Cardiac septum (tissue), 1 donor: Measurements from ENCODE around the gene BAIAP3. TPM values are rescaled to one million over a fixed set of nuclear protein-coding genes. Genes with fewer than 3 reads are reported as not detected.

Experiments used
- DNase-seq: peaks from one replicate; pipeline ENCODE4 v3.0.0-alpha.2; 2020; ENCODE audit warnings: low spot score
- intact Hi-C: fragments of 100-400 bp; cut with DNase I; formaldehyde crosslinking; loops from one replicate; pipeline ENCODE4 v1.14.0; 2022
- total RNA-seq: library from RNA; stranded (reverse); fragmentation: NEBNext Ultra II Directional; extraction: Animal tissue kit (Norgen Biotek cat#: 25700); gene quantifications from one replicate; pipeline ENCODE4 v1.2.1, GENCODE V29; 2021
- donor health status: DM: no; HTN: no; CAD: no.

Gene BAIAP3
- total RNA-seq, 1 donor from 2014 or later: 3.8 TPM

DNA sequence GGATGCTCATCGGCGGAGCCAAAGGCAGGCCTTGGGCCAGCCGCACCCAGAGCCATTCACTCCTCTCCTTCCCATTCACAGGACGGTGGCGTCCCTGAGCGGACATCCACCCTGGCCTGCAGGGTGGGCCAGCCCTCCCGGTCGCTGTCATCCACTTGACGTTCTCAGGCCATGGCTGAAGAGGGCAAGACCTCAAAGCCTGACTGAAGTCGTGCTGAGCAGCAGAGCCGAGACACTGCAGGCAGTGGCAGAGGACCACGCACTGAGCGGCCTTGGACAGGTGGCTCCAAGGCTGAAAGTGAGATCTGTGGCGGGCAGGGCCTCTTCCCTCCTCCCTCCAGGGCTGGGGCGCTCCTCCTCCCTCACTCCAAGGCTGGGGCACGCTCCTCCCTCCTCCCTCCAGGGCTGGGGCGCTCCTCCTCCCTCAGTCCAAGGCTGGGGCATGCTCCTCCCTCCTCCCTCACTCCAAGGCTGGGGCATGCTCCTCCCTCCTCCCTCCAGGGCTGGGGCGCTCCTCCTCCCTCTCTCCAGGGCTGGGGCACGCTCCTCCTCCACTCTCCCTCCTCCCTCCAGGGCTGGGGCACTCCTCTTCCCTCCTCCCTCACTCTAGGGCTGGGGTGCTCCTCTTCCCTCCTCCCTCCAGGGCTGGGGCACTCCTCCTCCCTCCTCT, 42.4 kb downstream of the BAIAP3 start:
- intact Hi-C loops: no loop called here
- no peak for DNase-seq

DNA sequence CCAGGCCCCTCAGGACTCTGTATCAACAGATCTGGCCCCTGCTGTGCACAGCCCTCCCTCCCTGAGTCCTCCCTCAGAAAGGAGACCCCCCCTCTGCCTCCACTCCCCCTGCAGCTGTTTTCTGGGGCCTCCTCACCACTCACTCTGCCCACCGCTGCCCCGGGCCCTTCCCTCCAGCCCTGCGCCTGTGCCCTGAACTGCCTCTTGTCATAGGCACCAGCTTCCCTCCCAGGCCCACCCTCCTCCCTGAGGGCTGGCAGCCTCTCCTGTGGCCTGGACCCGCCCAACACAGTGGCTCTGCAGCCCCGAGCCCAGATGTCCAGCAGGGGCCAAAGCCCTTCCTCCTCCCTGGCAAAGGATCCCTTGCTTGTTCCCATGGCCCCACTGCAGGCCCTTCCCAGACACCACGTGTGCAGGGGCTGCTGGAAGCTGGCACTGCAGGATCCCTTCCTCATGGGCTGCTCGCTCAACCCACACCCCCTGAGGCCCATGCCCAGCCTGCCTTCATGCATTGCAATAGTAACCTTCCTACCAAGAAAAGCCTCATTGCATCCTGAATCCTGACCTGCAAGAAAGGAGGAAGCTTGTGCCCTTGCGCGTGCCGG, 44.1 kb downstream of the BAIAP3 start:
- intact Hi-C loops: no loop called here
- no peak for DNase-seq

DNA sequence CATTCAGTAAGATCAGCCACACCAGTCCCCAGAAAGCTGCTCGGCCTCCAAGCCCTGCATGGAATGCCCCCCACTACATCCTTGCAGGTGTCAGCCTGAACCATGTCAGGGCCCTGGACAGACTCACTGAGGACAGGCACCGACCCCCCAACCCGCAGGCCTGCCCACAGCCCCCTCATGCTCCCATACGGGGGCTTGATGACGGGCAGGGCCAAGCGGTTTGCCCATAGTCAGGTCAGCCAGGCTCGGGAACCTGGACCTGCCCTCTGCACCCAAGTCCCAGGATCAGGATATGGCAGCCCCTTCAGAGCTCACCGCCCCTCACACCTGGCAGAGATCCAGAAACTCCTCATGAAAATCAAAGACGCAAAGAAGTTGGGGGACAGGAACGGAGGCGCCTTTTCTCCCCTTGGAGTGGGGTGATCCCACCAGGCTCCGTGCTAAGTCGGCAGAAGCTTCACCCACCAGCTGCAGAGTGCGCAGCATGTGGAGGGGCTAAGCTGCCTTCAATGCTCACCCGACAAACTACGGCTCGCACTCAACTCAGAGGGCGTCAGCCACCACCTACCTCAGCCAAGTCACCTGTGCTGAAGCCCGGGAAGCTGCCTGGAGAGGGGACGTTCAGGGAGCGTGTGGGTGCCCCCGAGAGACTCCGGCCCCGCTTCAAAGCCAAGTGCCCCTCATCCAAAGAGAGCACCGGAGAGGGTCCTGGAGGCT, 44.8 kb downstream of the BAIAP3 start:
- intact Hi-C loops: no loop called here
- no peak for DNase-seq

DNA sequence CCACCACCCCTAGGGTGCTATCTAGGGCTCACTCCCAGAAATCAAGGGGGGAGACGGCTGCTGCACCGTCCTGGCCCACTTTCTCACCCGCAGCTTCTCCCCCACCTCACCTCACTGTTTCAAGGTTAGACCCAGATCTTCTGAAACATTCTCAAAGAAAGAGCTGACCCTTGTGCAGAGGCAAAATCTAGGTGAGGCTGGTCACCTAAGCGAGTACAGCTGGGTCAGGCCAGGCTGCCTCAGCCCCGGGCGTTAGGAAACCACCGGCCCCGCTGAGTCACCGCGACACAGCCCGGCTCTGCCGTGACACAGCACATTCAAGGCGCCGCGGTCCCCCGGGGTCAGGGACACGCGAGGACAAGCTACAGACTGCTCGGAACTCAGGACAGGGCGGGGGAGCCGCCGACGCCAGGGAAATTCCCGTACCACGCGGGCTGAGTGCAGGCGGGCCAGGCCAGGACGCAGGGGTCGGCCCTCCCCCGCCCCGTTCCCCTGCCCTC, 45.4 kb downstream of the BAIAP3 start:
- peak; percentile 91 for DNase-seq
- intact Hi-C loops: no loop called here

DNA sequence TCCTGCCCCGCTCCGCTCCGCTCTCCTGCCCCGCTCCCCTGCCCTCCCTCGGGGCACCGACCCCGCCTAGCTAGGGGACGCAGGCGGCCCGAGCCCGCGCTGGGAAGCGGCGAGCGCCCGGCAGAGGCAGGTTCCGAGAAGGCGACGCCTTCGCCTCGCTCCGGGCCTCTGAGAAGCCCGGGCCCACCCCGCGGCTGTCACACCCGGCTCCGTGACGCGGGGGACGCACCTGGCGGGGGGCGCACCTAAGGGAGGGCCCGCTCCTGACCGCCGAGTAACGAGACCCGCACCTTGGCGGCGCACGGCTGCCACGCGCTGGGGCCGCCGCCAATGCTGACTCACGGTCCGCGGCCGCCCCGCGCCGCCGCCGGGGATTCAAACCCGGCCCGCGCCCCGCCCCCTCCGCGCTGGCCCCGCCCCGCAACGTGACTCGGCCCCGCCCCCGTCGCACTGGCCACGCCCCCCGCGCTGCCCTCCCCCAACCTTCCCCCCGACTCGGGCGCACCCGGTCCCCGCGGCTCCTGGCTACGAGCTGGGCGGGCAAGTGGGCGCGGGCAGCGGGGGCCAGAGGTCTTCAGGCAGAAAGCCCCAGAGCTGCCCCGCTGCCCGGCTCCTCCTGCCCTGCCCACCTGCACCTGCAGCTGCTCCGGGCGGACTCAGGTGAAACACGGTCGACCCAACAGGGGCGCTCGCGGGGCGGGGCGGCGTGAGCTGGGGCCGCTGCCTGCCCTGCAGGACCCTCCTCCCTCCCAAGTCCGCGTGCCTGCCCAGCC, 46.0 kb downstream of the BAIAP3 start:
- intact Hi-C loops: no loop called here
- DNase-seq: peak; percentile 82

DNA sequence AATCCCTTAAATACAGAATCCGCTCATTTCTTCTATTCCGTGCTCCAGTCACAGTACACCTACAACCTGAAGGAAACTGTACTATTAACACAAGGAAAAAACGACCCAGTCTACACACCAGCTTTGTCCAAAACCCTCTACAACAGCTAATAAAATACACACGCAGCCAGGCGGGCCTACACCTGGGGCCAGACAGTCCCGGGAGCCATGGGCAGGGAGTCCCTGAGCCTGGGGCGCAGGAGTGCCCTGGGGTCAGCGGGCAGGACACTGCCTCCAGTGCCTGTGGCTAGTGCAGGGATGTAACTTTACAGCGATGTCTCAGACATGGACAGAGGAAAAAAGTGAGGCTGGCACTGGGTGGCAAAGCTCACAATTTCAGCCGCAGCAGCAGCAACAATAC, 46.8 kb downstream of the BAIAP3 start:
- intact Hi-C loops: no loop called here
- DNase-seq: no peak

DNA sequence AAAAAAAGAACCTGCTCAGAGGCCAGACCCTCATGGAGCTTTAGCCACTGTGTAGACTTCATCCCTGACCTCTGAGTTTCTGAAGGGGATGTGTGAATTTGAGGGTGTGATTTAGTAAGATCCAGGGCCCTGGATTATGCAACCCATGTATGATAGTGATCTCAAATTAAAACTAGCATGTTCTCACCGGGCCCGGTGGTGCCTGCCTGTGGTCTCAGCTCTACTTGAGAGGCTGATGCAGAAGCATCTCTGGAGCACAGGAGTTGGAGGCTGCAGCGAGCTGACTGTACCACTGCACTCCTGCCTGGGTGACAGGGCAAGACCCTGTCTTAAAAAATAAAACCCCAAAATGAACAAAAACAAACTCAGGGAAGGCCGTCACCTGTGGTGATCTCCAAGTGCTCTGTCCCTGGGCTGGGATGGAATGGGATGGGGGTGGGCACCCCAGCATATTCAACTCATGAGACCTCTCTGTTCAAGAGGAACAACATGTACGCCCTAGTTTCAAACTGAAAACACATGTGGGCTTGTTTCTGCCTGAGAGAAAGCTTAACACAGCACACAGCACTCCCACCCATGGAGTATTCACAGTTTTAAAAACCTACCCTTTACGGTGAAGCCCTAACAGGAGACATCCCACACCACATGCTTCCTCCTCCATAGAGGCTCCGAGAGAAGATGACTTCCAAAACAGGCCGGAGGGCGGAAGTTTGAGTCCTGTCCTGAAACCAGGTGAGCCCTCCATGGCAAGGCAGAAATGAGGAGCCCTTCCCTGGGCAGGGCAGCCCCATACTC, 48.4 kb downstream of the BAIAP3 start:
- no peak for DNase-seq
- intact Hi-C loops: no loop called here

DNA sequence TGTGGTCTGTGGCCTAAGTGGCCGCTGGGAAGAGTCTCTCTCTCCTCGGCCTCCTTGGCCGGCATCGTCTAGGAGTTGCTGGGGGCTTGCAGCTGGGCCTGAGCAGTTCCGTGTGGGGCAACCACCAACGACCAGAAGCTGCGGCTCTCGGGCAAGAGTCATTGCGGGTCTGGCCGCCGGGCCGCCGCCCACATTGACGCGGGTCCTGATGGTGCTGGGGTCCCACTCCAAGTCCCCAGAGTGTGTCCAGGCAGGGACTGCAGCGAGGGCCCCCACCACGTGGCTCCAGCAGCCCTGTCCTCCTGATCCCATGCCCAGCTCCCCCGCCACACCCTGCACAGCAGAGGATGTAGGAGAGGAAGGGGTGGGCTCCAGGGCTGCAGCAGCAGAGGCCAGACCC, 50.1 kb downstream of the BAIAP3 start:
- intact Hi-C loops: no loop called here
- DNase-seq: no peak

DNA sequence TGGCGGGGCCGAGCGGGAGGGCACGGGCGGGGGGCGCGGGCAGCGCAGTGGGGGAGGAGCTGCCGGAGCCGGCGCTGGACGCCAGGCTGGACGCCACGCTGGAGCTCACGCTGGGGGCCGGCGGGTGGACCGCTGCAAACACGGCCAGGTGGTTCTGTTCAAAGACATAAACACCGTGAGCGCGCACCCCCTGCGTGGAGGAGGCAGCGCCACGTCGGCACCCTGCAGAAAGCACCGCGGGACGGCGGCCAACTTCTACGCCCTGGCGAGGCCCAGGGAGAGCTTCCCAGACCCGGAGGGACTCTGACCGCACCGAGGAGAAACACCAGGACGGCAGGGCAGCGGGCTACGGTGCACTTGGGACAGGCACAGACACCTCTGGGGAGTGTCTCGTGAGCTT, 51.8 kb downstream of the BAIAP3 start:
- DNase-seq: no peak
- intact Hi-C loops: no loop called here

DNA sequence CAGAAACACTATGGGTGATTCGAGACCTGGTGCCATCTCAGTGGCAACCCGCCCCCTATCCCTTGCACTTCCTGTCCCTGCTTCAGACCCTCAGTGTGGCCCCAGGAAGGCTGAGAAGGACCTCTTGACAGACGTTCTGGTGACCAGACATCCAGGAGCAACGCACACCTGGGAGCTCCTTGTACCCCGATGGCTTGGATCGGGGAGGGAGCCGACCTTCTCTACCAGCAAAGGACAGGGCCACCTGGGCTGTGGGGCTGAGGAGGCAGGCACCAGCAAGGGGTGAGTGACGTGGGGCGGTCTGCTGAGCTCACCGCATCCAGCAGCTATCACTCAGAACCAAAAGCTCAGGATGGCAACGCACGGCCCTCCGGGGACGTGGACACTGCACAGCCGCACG, 53.9 kb downstream of the BAIAP3 start:
- intact Hi-C loops: no loop called here
- no peak for DNase-seq

DNA sequence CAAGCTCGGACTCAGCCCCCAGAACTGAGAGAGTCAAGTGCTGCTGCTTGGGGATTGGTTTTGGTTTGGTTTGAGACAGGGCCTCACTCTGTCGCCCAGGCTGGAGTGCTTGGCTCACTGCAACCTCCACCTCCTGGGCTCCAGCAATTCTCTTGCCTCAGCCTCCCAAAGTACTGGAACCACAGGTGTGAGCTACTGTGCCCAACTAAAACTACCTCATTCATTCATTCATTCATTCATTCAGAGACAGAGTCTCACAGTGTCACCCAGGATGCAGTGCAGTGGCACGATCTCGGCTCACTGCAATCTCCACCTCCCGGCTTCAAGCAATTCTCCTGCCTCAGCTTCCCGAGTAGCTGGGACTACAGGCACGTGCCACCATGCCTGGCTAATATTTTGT, 56.3 kb downstream of the BAIAP3 start:
- DNase-seq: no peak
- intact Hi-C loops: no loop called here

DNA sequence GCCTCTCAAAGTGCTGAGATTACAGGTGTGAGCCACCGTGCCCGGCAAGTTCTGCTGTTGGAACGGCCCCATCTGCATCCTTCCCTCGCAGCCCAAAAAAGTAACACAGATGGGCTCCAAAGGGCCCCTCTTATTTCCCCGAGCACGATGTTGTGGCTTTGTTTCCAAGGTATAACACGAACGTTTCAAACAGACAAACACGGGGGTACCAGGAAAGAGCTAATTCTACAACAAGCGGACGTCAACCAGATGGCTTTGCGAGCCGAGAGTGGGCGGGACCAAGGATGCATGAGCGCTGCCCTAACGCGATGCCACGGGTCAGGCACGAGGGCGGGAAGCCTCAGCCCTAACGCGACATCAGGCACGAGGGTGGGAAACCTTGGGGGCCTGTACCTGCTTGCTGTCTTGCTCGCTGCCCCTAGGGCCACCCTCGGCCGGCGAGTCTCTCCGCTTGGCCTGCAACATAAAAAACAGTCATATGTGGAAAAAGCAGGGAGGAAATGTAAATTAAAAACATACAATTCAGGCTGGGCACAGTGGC, 56.9 kb downstream of the BAIAP3 start:
- no peak for DNase-seq
- intact Hi-C loops: no loop called here

DNA sequence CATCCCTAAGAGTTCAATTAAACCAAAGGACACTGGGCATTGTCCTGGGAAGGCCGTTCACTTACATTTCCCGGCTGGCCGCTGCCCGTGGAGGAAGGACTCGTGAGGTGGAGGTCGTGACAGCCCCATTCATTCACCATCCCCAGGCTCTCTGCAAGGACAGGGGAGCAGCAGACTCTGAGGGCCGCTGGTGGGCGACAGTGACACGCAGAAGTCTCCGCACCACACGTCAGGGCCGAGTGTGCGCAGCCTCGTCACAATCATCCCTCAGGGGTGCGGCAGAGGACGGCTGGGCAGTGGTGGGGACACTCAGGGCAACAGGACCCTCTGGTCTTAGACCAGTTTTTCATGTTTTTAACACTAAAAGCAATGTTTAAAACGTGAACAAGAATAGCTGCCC, 59.4 kb downstream of the BAIAP3 start:
- intact Hi-C loops: no loop called here
- no peak for DNase-seq

DNA sequence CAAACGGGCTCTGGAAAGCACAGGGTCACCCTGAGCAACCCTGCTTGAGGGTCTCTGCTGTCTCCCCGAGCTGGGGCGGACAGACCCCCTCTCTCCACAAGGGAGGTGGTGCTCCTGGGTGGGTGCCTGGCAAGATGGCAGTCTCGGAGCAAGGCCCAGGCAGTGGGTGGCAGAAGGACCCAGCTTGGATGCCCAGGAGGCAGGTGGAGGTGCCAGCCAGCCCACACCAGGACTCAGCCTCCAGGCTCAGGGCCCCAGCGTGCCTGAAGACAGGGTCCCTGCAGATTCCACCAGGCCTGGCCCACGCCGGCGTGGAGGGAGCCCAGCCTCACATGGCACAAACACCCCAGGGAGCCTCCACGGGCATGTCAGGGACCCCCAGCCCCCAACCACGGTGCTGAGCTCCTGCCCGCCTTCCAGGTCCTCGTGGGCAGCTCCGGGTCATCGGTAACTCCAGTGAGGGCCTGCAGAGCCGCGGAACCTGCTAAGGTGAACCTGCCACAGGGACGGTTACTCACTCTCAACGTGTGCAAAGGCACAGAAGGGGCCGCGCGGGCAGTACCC, 60.2 kb downstream of the BAIAP3 start:
- intact Hi-C loops: no loop called here
- DNase-seq: no peak

DNA sequence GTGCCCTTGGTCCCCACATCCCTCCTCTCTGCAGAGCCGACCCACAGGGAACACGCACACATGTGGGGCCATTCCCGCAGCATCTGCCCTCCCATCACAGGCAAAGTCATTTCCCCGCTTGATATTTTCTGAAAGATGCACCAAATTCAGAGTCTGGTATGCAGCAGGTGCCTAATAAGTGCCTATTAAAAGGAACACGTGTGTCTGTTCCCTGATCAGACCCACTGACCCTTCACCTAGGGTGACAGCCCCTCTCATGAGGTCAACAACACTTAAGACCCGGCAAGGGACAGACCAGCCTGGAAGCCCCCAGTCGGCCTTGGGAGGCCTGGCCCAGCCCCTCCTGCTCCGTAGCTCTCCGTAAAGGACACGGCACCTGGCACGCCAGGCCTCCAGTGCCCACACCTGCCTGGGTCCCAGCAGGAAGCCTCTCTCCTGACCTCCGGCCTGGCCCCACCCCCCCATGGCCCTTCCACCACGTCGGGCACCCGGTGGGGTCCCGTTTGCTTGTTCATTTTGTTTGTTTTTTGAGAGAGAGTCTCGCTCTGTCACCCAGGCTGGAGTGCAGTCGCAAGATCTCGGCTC, 61.0 kb downstream of the BAIAP3 start:
- intact Hi-C loops: no loop called here

DNA sequence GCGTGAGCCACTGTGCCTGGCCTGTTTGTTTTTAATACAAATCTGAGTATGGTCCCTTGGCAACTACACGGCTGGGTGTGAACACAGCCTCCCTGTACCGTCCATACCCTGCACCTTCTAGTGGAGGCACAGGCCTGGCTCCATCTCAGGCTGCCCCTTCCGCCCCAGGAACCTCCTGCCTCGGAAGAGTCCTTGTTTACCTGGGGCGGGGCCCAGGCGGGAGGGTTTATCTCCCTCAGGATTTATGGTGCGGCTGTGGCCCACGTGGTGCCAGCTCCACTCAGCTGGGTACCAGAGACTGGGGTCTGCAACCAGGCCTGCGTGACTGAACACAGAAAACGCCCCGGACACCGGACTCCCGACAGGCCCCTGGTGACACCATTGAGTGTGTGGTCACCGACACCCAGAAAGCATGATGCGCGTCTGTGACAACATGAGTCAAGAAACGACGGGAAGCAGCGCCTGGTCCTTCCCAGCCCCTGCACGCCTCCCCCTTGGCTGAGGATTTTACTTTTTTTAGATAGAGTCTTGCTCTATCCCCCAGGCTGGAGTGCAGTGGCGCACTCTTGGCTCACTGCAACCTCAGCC, 62.1 kb downstream of the BAIAP3 start:
- intact Hi-C loops: no loop called here
- DNase-seq: no peak

More for the DNA sequence above, 61.0 kb downstream of the BAIAP3 start:
- no peak for DNase-seq

DNA sequence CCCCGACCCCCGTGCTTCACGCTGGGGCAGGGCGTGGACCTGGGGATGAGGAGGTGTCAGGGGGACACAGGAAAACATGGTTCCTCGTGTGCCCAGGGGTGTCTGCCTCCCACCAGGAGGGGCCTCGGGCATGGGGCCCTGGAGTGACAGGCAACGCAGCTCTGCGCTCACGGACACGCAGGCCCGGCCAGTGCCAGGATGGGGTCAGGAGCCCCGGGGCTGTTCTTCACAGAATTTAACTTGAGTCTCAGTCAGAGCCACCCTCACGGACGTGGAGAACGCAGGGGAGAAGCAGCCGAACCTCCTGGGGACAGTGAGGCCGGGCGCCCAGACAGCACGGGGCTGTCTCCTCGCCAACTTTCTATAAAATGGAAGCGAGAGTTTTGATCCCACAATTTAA, 64.3 kb downstream of the BAIAP3 start:
- DNase-seq: no peak
- intact Hi-C loops: no loop called here

DNA sequence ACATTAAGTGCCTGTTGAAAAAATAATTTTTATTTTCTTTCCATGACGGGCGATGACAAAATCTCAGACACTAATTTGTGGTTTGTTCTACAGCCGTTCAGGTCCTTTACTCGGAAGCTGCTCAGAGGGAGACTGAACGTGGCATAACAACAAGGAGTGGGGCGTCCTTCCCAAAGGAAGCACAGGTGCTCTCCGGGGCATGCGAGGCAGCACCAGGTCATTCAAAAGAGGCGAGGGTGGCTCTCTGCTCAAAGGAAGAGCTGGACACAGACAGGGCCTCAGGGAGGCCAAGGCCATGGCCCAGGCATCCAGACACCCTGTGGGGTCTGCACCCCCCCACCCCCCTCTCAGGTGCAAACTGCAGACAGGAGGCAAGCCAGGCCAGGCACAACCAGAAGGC, 64.9 kb downstream of the BAIAP3 start:
- intact Hi-C loops: no loop called here
- no peak for DNase-seq
